GM23248 (cell line): ENCODE results near the gene ATE1.

ENCODE experiments used
- EZH2 ChIP-seq: fragments of 200-600 bp; sonication (generic); IDR thresholded peaks from 2 replicates; pipeline ENCODE4 v1.6.1; 2018; ENCODE audit warnings: antibody characterized with exemption, mild to moderate bottlenecking; ENCODE audit not compliant: insufficient read depth, poor library complexity, severe bottlenecking
- EZH2phosphoT487 ChIP-seq: fragments of 200-600 bp; sonication (generic); IDR thresholded peaks from 2 replicates; pipeline ENCODE4 v1.6.1; 2018; ENCODE audit warnings: antibody characterized with exemption, moderate library complexity, mild to moderate bottlenecking, low read depth; ENCODE audit not compliant: insufficient read depth

DNA sequence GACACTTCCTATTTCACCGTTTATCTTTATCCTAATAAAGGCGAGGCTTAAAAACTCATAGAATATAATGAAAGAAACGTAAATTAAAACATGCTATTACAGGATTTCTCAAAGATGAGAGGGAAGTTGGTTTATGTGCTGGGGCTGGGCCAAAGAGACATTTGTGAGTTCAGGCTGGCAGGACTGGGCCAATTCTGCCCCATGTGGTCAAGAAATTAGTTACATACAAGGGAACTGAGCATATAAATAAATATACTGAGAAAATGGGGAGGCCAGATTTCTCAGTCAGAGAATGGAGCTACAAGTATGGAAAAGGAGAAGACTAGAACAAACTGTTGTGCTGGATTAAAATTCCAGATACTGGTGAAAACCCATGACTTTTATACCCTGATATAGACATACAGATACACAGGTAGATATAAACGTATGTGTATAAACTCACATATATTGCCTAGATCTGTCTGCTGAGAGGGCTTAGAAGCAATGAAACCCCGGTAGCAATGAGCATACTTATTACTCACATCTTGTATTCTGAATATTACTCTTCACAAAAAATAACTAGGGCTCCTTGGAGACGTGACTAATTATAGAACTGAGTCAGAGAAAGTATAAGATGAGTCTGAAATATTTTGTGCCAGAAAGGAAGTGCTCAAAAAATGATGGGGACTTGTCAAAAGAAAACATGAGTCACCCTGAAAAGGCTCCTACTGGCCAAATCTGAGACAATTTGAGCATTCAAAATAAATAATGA lies 173.9 kb downstream of the ATE1 start:
- no peak for TF ChIP-seq EZH2
- TF ChIP-seq EZH2phosphoT487 = no peak
